Osteoblast (primary cell): Measurements from ENCODE around the gene VPS13D. TPM values are rescaled to one million over a fixed set of nuclear protein-coding genes. Genes with fewer than 3 reads are reported as not detected.

Experiments used
- DNase-seq: peaks from one replicate; pipeline ENCODE4 v3.0.0; 2011; ENCODE audit warnings: low spot score, mixed read lengths; ENCODE audit not compliant: insufficient read length; ENCODE audit errors: missing footprints
- H2AFZ ChIP-seq: 2 replicates; pipeline ENCODE4 v1.6.0; 2011; ENCODE audit warnings: mild to moderate bottlenecking, low read length
- H3K27ac ChIP-seq: 2 replicates; pipeline ENCODE4 v1.5.1; 2011; ENCODE audit warnings: mild to moderate bottlenecking, low read depth, low read length, moderate library complexity
- H3K27me3 ChIP-seq: 2 replicates; pipeline ENCODE4 v1.6.0; 2012; ENCODE audit warnings: mild to moderate bottlenecking, control low read depth, inconsistent platforms, low read length, moderate library complexity; ENCODE audit not compliant: insufficient read depth
- H3K36me3 ChIP-seq: 2 replicates; pipeline ENCODE4 v1.5.1; 2011; ENCODE audit warnings: mild to moderate bottlenecking, low read length, control low read depth, moderate library complexity; ENCODE audit not compliant: insufficient read depth
- H3K4me1 ChIP-seq: 2 replicates; pipeline ENCODE4 v1.5.1; 2011; ENCODE audit warnings: mild to moderate bottlenecking, low read length, control low read depth, moderate library complexity; ENCODE audit not compliant: insufficient read depth
- H3K4me2 ChIP-seq: 2 replicates; pipeline ENCODE4 v1.6.0; 2011; ENCODE audit warnings: mild to moderate bottlenecking, low read length; ENCODE audit not compliant: insufficient read depth
- H3K4me3 ChIP-seq: fragments of 200-600 bp; sonication (generic); 3 replicates; pipeline ENCODE4 v1.5.1; 2012; ENCODE audit warnings: mild to moderate bottlenecking, low read length, inconsistent platforms; ENCODE audit not compliant: insufficient read depth
- H3K79me2 ChIP-seq: 2 replicates; pipeline ENCODE4 v1.6.0; 2012; ENCODE audit warnings: mild to moderate bottlenecking, low read length, control low read depth, inconsistent platforms; ENCODE audit not compliant: insufficient read depth
- H3K9me3 ChIP-seq: 2 replicates; pipeline ENCODE4 v1.5.1; 2011; ENCODE audit warnings: low read depth, low read length, control low read depth
- H4K20me1 ChIP-seq: 2 replicates; pipeline ENCODE4 v1.6.0; 2012; ENCODE audit warnings: mild to moderate bottlenecking, low read length, control low read depth; ENCODE audit not compliant: insufficient read depth
- total RNA-seq: library from RNA; depleted of rRNA; stranded (reverse); fragments of >200 nt; gene quantifications from 2 replicates; pipeline ENCODE4 v1.2.3, GENCODE V29; 2012
- TF ChIP-seq, protein P1 (sequence below): IDR thresholded peaks from 2 replicates; pipeline ENCODE4 v1.5.1; 2011; ENCODE audit warnings: mild to moderate bottlenecking, low read depth, low read length, moderate library complexity; ENCODE audit errors: extremely low read depth

The VPS13D gene
- 46.0 and 48.5 TPM in 2 replicates for total RNA-seq

GRCh38 chr1:12229835-12230548 is at the start of gene VPS13D:
VPS13D (plus strand) TSS chr1:12230030; CDS start chr1:12234267, 4,237 bp downstream.
- peak within 1 kb of the TSS; percentile 94 for H3K4me3 ChIP-seq

DNA sequence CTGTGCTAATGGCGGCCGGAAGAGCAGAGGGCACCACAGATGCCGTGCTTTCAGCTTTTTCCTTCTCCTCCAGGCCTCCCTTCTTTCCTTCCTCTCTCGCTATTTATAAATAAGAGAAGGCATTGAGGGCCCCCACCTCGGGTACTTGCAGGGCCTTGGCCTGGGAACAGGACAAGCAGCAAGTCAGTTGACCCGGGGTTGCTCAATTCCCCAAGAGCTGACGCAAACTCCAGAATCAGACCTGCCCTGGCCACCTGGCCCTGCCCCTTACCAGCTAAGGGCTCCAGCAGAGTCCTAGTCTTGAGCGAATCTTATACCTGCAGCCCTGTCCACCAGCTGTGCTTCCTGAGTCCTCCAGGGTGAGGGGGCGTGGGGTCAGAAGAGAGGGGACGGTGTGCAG is 49.5 kb upstream of the VPS13D start:
- Histone ChIP-seq H3K4me1 (peaks cover 36% of the 10 kb centered on the region), H3K9me3 (no peaks in the 10 kb centered on the region), H4K20me1 (no peaks in the 10 kb centered on the region), H3K4me3 (no peak overlapping the region), H2AFZ (no peak overlapping the region), H3K4me2 (no peak overlapping the region), H3K36me3 (no peaks in the 10 kb centered on the region), H3K27me3 (no peaks in the 10 kb centered on the region), H3K79me2 (peaks cover 48% of the 10 kb centered on the region), H3K27ac (no peak overlapping the region)
- TF ChIP-seq, protein P1, sequence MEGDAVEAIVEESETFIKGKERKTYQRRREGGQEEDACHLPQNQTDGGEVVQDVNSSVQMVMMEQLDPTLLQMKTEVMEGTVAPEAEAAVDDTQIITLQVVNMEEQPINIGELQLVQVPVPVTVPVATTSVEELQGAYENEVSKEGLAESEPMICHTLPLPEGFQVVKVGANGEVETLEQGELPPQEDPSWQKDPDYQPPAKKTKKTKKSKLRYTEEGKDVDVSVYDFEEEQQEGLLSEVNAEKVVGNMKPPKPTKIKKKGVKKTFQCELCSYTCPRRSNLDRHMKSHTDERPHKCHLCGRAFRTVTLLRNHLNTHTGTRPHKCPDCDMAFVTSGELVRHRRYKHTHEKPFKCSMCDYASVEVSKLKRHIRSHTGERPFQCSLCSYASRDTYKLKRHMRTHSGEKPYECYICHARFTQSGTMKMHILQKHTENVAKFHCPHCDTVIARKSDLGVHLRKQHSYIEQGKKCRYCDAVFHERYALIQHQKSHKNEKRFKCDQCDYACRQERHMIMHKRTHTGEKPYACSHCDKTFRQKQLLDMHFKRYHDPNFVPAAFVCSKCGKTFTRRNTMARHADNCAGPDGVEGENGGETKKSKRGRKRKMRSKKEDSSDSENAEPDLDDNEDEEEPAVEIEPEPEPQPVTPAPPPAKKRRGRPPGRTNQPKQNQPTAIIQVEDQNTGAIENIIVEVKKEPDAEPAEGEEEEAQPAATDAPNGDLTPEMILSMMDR = no peak
- no peak for DNase-seq

More at GRCh38 chr1:12229835-12230548, at the start of gene VPS13D:
- TF ChIP-seq, protein P1 = peak; percentile 85
- Histone ChIP-seq H4K20me1 (peaks cover 12% of the 10 kb centered on the region), H3K4me1 (peaks cover 4% of the 10 kb centered on the region), H3K9me3 (no peaks in the 10 kb centered on the region), H3K4me2 (peak within 1 kb of the TSS; percentile 76), H3K27me3 (peaks cover 4% of the 10 kb centered on the region), H2AFZ (peak within 1 kb of the TSS; percentile 96), H3K79me2 (peaks cover 45% of the 10 kb centered on the region), H3K36me3 (peaks cover 4% of the 10 kb centered on the region), H3K27ac (peak within 1 kb of the TSS; percentile 68)
- DNase-seq = peak; percentile 98

- TF ChIP-seq, protein P1 = no peak
- Histone ChIP-seq H3K4me3 (no peak overlapping the region), H4K20me1 (no peaks in the 10 kb centered on the region), H3K4me1 (peaks cover 37% of the 10 kb centered on the region), H2AFZ (no peak overlapping the region), H3K4me2 (no peak overlapping the region), H3K27ac (no peak overlapping the region), H3K79me2 (peaks cover 49% of the 10 kb centered on the region), H3K9me3 (no peaks in the 10 kb centered on the region), H3K27me3 (no peaks in the 10 kb centered on the region), H3K36me3 (no peaks in the 10 kb centered on the region)
- peak; percentile 80 for DNase-seq
Measured at GRCh38 chr1:12180903-12181302, 48.9 kb upstream of the VPS13D start.

GRCh38 chr1:12181568-12181967 is 48.3 kb upstream of the VPS13D start:
- TF ChIP-seq, protein P1 = no peak
- no peaks in the 10 kb centered on the region for H3K9me3 ChIP-seq
- no peak overlapping the region for H2AFZ ChIP-seq
- H3K36me3 ChIP-seq = no peaks in the 10 kb centered on the region
- no peak overlapping the region for H3K4me3 ChIP-seq
- no peak overlapping the region for H3K27ac ChIP-seq
- H3K79me2 ChIP-seq = peaks cover 49% of the 10 kb centered on the region
- no peaks in the 10 kb centered on the region for H3K27me3 ChIP-seq
- peaks cover 43% of the 10 kb centered on the region for H3K4me1 ChIP-seq
- no peak overlapping the region for H3K4me2 ChIP-seq
- DNase-seq = no peak
- no peaks in the 10 kb centered on the region for H4K20me1 ChIP-seq
